Measurements from ENCODE around the gene LSS. TPM values are rescaled to one million over a fixed set of nuclear protein-coding genes. Genes with fewer than 3 reads are reported as not detected.
A peak's percentile ranks its signal among the peaks of the same experiment; 100 is the strongest.

LSS gene
- total RNA-seq, 1 experiment from 2014 or later = 101 TPM

DNA sequence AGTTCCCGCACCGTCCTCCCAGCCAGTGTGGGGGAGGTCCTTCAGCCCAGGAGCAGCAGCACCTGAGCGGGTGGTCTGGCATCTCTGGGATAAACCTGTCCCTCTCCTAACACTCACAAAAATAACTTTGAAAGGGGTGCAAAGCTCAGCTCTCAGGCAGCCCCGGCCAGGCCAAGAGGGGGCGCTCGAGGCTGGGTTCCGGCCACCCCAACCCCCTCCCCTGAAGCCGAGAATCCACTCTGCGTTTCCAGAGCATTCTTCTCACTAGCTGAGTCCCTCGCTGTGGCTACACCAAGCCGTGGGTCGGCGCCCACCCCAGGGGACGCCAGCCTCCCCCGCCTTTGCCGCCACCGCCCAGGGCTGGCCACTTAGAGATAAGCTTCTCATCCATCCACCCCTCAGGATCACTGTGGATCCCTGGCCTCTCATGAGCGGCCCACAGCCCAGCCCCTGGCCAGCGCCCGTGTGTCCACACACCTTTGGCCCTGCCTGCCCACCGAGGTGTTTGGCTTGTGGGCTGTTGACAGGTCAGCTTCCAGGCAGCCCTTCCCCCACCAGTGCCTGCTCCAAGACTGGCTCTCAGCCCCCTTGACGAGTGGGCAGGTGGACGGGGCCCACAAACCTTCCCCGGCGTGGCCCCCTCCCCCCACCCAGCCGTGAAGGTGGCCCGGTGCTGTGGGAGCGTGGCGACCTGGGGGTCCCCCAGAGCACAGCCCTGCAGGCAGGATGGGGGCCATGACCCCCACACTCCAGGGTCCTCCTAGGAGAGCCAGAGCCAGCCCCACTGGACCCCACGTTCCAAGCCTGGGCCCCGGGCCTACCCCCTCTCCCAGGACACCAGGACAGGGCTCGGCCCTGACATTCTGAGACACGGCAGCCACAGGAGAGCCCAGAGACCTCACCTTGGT, 75.1 kb downstream of the LSS start:
- no peaks in the 10 kb centered on the region for H3K36me3 Mint-ChIP-seq
- H3K9me3 Mint-ChIP-seq = no peaks in the 10 kb centered on the region
- ChIA-PET CTCF (interaction anchor here (0.6 to 2.6 kb wide), 29 partner anchors 9 to 183 kb away, joined by 3 to 57 read pairs (median 4); partner anchors contain the start of genes LSS and MCM3AP), POLR2A (interaction anchor here (0.7 to 1.0 kb wide), 2 partner anchors 9 to 183 kb away, joined by 3 to 11 read pairs; no protein-coding TSS in a partner anchor)
- peak; percentile 87 for DNase-seq (ENCODE audit: low spot score)
- peak overlapping the region; percentile 45; the same call in 1 of the 2 replicates for H3K27ac Mint-ChIP-seq
- peaks cover 9% of the 10 kb centered on the region for H3K4me1 Mint-ChIP-seq
- peak; percentile 86 for ATAC-seq
- no peaks in the 10 kb centered on the region for H3K27me3 Mint-ChIP-seq (ENCODE audit: low read depth)
- H3K4me3 Mint-ChIP-seq = no peak overlapping the region
- TF ChIP-seq ZNF512 (CRISPR knock-in tag; IDR thresholded peaks at IDR 0.05; ENCODE audit: borderline replicate concordance) (no peak), JAZF1 (CRISPR knock-in tag; IDR thresholded peaks at IDR 0.05) (no peak), ZNF671 (CRISPR knock-in tag; IDR thresholded peaks at IDR 0.05) (no peak), TCF7 (CRISPR knock-in tag; IDR thresholded peaks at IDR 0.05; ENCODE audit: low read depth) (no peak), ZSCAN18 (CRISPR knock-in tag; IDR thresholded peaks at IDR 0.05) (no peak), IRF2 (CRISPR knock-in tag; IDR thresholded peaks at IDR 0.05; ENCODE audit: borderline replicate concordance, low read depth) (no peak), E2F4 (CRISPR knock-in tag; IDR thresholded peaks at IDR 0.05; ENCODE audit: borderline replicate concordance, low read depth) (no peak), NR3C1 (CRISPR knock-in tag; conservative IDR thresholded peaks at IDR 0.05; ENCODE audit: low read depth) (no peak), NR1H2 (CRISPR knock-in tag; IDR thresholded peaks at IDR 0.05) (no peak), MYBL2 (CRISPR knock-in tag; IDR thresholded peaks at IDR 0.05) (no peak), JUN (CRISPR knock-in tag; IDR thresholded peaks at IDR 0.05) (no peak), ETV6 (CRISPR knock-in tag; IDR thresholded peaks at IDR 0.05) (peak; percentile 37; the same call in 1 of the 2 replicates), TEAD1 (CRISPR knock-in tag; IDR thresholded peaks at IDR 0.05) (0 out of 2 replicates have a peak, but pooled peaks have one; percentile 23), RORB (CRISPR knock-in tag; IDR thresholded peaks at IDR 0.05) (no peak), SP1 (CRISPR knock-in tag; conservative IDR thresholded peaks at IDR 0.05) (no peak)
- TF ChIP-seq, protein P1, sequence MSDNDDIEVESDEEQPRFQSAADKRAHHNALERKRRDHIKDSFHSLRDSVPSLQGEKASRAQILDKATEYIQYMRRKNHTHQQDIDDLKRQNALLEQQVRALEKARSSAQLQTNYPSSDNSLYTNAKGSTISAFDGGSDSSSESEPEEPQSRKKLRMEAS (CRISPR knock-in tag; IDR thresholded peaks at IDR 0.05) = no peak
- TF ChIP-seq, protein P2, sequence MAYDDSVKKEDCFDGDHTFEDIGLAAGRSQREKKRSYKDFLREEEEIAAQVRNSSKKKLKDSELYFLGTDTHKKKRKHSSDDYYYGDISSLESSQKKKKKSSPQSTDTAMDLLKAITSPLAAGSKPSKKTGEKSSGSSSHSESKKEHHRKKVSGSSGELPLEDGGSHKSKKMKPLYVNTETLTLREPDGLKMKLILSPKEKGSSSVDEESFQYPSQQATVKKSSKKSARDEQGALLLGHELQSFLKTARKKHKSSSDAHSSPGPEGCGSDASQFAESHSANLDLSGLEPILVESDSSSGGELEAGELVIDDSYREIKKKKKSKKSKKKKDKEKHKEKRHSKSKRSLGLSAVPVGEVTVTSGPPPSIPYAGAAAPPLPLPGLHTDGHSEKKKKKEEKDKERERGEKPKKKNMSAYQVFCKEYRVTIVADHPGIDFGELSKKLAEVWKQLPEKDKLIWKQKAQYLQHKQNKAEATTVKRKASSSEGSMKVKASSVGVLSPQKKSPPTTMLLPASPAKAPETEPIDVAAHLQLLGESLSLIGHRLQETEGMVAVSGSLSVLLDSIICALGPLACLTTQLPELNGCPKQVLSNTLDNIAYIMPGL (CRISPR knock-in tag; IDR thresholded peaks at IDR 0.05) = 0 out of 2 replicates have a peak, but pooled peaks have one; percentile 23
- TF ChIP-seq, protein P3, sequence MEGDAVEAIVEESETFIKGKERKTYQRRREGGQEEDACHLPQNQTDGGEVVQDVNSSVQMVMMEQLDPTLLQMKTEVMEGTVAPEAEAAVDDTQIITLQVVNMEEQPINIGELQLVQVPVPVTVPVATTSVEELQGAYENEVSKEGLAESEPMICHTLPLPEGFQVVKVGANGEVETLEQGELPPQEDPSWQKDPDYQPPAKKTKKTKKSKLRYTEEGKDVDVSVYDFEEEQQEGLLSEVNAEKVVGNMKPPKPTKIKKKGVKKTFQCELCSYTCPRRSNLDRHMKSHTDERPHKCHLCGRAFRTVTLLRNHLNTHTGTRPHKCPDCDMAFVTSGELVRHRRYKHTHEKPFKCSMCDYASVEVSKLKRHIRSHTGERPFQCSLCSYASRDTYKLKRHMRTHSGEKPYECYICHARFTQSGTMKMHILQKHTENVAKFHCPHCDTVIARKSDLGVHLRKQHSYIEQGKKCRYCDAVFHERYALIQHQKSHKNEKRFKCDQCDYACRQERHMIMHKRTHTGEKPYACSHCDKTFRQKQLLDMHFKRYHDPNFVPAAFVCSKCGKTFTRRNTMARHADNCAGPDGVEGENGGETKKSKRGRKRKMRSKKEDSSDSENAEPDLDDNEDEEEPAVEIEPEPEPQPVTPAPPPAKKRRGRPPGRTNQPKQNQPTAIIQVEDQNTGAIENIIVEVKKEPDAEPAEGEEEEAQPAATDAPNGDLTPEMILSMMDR (IDR thresholded peaks at IDR 0.05) = peak; percentile 78

Data from WTC11 (cell line).